HG02642 (cell line): Measurements from ENCODE around the gene RPS3.

ENCODE experiments used
- ATAC-seq: cut with Tn5 transposase; IDR thresholded peaks from one replicate; pipeline ENCODE4 v1.9.1; 2021; ENCODE audit warnings: mild to moderate bottlenecking; ENCODE audit not compliant: unreplicated experiment, poor library complexity

The RPS3 gene

DNA sequence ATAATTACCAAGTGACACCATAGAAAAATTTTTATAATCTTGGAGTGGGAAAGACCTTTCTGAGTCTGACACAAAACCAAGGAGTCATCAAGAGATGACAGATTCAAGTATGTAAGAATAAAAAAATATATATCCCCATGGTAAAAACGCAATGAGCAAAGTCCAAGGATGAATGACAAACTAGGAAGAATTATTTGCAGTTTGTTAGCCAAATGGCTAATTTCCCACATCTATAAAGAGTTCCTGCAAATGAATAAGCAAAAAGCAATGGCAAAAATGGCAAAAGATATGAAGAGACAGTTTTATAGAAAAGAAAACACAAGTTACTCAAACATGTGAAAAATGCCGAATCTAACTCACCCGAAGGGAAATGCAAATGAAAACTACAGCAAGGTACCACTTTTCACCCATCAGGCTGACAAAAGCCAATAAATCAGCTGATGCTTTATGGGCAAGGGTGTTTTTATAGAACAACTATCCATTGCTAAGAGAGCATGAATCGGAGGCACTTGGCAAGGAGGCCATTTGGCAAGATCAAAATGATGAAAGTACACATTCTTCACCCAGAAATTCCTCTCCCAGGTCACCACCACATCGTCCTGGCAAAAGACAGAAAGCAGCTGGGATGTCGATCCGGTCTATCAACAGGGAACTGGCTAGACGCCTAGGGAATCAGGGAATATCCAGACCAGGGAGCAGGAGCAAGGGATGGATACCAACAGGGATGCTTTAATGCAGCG, 54.8 kb downstream of the RPS3 start:
- no peak for ATAC-seq

DNA sequence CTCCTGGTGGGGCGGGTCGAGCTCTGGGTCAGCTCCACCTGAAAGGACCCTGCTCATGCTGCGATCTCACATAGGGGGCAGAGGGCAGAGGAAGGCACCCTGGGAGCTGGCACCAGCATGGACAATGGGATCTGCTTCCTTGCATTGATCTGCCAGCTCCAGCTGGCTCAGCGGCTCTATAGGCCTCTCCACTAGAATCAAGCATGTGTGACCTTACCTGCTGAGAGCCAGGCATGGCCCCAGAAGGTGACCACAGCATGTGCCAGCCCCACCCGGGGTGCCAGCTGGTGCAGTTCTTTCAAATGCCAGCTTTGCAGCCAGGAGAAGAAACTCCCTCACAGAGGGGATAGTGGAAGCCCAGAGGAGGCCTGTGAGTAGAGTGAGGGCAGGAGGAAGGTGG, 55.7 kb downstream of the RPS3 start:
- no peak for ATAC-seq
